Measurements from ENCODE around the gene PIGV.
A peak's percentile ranks its signal among the peaks of the same experiment; 100 is the strongest.

DNA sequence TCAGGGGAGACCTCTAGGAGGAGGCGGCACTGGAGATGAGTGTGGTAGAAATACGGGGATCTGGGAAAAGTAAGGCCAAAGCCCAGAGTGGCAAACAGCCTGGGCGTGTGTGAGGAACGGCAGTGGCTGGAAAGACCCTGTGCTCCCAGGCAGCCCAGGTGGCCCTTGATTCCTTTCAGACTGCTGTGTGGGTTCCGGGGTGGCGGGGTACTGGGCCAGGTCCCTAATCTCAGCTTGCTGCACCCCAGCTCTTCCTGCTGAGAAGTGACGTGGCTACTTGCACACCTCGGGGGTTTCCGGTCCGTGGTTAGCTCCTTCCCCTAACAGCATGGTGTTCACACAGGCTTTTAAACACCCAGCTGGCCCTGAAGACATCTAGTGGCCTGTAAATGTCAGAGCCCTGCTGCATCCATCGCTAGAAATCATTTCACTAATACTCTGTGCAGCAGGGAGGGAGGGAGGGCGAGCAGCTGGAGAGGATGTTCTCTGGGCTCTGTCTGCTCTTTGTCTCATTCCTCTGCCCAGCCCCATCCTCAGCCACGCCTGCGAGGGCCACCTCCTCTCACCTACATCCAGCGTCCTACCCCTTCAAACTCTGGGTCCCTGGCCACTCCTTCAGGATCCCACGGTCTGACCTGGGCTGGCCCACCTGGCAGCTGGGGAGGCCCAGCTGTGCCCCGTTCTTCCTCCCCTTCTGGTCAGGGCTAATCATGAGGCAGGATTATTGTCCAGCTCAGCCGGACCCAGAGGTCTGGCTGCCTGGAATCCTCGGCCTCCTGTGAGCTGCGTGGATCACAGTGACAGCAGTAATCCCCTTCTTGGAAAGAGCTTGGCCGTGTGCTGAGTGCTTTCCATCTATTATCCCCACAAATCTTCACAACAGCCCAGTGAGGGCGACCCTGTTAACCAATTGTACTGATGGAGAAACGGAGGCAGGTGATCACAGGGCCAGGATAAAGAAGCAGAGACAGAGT lies 46.0 kb downstream of the PIGV start:
- TF ChIP-seq, protein P1, sequence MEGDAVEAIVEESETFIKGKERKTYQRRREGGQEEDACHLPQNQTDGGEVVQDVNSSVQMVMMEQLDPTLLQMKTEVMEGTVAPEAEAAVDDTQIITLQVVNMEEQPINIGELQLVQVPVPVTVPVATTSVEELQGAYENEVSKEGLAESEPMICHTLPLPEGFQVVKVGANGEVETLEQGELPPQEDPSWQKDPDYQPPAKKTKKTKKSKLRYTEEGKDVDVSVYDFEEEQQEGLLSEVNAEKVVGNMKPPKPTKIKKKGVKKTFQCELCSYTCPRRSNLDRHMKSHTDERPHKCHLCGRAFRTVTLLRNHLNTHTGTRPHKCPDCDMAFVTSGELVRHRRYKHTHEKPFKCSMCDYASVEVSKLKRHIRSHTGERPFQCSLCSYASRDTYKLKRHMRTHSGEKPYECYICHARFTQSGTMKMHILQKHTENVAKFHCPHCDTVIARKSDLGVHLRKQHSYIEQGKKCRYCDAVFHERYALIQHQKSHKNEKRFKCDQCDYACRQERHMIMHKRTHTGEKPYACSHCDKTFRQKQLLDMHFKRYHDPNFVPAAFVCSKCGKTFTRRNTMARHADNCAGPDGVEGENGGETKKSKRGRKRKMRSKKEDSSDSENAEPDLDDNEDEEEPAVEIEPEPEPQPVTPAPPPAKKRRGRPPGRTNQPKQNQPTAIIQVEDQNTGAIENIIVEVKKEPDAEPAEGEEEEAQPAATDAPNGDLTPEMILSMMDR (IDR thresholded peaks at IDR 0.05) = peak; percentile 58
- no peak for TF ChIP-seq EZH2 (IDR thresholded peaks at IDR 0.05; ENCODE audit: borderline replicate concordance, insufficient read depth, low read depth, low read length, poor library complexity, severe bottlenecking)
